NCI-H748 (cell line): Measurements from ENCODE around the gene SEMA4D.

Source experiments
- DNase-seq: peaks from one replicate; lab custom pipeline; 2025; ENCODE audit not compliant: unreplicated experiment; lab: John Stamatoyannopoulos, UW

Gene SEMA4D

DNA sequence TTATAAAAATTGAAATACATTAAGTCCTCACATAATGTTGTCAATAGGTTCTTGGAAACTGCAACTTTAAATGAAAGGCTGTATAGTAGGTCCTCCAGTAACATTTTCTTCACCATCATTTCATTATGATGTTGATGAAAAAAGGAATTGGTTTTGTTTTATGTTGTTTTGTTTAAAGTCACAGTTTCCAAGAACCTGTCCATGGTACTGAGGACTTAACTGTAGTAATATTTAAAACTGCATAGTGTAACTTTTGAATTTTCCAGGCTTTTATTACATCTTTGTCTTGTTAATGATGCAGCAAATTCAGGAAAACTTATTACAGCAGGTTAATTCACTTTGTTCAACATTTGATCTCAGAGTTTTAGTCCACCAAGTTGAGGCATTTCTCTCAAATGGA, 168.0 kb downstream of the SEMA4D start:
- DNase-seq = no peak

DNA sequence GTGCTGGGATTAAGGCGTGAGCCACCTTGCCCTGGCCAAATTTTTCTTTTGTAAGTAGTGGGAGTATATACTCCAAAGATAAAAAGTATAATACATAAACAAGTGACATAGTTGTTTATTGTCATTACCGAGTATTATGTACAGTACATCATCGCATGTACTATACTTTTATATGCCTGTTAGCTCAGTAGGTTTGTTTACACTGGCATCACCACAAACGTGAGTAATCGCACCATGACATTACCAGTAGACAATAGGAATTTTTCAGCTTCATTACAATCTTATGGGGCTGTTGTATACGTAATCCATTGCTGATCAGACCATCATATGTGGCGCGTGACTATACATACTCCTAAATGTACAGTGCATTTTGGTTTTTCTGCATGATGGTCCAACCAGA, 169.8 kb downstream of the SEMA4D start:
- DNase-seq = no peak

DNA sequence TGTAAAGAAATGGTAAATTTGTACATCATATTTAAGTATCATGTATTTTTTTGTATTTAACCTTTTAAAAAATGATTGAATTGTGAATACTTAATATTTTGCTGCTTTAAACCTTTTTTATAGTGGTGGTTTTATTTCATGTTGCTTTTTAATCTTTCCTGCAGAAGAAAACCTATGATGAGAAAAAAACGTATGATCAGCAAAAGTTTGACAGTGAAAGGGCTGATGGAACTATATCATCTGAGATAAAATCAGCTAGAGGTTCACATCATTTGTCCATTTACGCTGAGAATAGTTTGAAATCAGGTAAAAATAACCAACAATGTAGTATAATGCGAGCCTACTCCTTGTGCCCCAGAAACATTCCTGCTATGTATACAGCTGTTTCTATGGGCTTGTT, 172.2 kb downstream of the SEMA4D start:
- DNase-seq = no peak

DNA sequence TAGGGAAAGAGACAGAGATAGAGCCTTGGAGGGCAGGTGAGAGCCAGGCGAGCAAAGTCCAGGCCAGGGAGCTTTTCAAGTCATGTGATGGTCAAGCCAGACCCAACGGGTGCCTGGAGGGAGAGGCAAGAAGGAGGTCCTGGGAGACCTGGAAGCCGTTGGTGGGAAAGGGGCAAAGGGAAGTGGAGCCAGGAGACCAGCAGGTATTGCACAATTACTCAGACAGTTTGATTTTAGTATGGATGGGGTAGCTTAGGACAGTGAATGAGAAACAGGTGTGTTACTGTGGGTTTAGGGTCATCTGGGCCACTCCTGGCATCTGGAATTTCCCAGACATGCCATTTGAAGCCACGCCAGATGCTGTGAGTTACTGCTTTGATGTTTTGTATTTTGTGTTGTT, 174.5 kb downstream of the SEMA4D start:
- no peak for DNase-seq

- no peak for DNase-seq
These were observed 178.7 kb downstream of the SEMA4D start for GRCh38 chr9:89319015-89319905.

- peak; percentile 98 for DNase-seq
These were observed 179.5 kb downstream of the SEMA4D start, which contains the start of gene SECISBP2 for GRCh38 chr9:89318123-89319014. Gene SECISBP2 (plus strand): TSS chr9:89318500. CDS start chr9:89318577, 77 bp downstream.

GRCh38 chr9:89317282-89317681, 180.6 kb downstream of the SEMA4D start:
- DNase-seq = no peak

GRCh38 chr9:89315482-89315881, 182.4 kb downstream of the SEMA4D start:
- DNase-seq = no peak

GRCh38 chr9:89314955-89315354, 183.0 kb downstream of the SEMA4D start:
- DNase-seq = no peak

DNA sequence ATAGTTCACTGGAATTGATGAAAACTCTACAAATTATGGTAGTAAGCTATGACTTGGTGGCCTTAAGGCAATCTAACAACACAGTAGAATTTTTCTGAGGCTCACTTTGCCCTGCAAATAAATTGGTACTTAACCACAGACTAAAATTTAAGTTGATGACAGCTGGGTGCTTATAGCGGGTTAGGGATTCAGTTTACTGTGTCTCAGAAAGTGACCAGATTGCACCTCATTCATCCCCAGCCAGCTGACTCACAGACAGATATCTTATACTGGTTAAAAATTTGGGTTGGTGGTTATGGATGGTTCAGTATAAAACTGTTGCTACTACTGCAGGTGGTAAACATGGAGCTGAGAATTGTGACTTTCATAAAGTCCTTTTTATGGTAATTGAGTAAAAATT, 184.1 kb downstream of the SEMA4D start:
- no peak for DNase-seq

DNA sequence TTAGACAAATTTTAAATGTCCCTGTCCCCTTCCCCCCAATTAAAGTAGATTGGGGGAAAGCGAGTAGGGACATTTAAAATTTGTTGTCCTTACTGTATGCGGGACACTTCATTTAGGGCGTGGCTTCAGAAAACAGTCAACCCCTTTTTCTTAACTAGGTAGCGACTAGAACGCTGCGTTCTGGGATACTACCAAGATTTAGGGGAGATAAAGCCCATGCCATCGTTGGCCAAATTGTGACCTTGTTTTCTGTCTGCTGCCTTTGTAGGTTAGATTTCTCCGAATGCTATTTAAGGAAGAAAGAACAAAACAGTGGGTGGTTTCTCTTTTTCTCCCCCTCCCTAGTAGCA, 185.7 kb downstream of the SEMA4D start:
- peak; percentile 32 for DNase-seq

- DNase-seq = peak; percentile 58
These were observed 186.3 kb downstream of the SEMA4D start for GRCh38 chr9:89311346-89312221.
